GOT3 (cell line): ENCODE data around the gene EHD1.

Experiments
- DNase-seq: peaks from one replicate; lab custom pipeline; 2025; ENCODE audit warnings: mixed read lengths; lab: John Stamatoyannopoulos, UW

Gene EHD1

DNA sequence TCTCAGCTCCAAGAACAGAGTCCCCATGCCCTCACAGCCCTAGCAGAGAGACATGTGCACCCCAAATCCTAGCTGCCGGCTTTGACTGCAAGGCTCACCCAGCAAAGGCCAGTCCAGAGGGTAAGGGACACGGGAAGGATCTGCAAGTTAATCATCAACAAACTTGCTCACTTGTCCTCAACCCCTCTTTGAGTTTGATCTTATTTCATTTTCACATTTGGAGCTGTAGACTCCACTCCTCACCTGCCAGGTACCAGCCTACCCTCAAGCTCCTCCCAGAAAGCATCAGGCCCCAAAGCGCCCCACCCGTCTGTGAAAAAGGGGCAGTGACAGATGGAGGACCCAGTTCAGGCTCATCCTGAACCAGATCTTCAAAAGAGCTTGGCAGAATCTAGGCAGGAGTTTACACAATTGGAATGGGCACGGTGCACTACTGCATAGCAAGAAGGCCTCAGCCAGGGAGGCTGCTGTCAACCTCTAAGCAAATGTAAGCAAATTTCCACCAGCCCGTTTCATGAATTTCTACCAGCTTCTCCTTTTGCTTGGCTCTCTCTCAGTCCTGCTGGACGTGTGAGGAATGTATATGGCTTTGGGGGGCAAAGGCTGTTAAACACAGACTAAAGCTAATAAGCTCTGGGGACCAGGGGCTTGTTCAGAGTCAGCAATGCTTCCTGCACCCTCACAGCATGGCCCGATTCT lies 5.5 kb downstream of the EHD1 start:
- DNase-seq, result no peak

DNA sequence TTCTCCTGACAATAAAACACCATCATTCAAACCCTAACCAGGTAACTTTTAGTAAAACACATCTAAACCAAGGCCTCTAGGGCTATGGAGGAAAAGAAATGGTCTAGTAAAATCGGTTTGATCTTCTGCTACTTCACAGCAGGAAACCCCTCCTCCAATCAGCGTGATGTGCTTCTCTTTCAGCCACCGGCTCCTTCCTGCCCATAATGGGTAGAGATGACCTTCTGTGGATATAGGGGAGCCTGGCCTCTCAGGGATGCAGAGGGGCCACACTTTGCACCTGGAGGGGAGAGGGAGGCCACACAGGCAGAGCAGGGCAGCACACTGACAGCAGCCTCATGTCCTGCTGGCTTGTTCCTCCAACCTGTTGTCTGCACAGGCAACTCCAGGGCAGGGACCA lies 6.9 kb downstream of the EHD1 start:
- no peak for DNase-seq

DNA sequence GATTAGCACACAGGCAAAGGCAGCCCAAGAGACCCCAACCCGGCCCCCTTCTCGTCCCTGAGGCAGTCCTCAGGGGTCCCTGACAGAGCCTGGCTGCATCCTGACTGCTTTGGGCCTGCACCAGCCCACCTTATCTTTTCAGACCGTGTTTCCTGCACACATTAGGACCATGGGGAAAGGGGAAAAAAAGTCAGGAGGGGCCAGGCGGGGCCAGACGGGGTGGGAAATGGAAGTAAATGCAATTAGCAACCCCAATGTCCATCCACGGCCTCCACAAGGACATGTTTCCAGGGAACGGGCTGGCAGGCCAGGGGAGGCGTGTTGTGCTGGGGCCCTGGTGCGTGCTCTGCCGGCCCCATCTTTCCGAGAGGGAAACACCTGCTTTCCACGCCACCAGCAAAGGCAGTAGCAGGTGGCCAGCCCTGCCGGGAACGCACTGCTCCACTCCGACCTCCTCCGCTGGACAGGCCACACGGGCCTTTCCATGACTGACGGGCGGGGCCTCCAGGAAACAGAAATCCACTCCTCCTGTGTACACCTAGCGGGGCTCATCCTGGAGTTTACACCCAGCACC lies 7.4 kb downstream of the EHD1 start:
- no peak for DNase-seq

DNA sequence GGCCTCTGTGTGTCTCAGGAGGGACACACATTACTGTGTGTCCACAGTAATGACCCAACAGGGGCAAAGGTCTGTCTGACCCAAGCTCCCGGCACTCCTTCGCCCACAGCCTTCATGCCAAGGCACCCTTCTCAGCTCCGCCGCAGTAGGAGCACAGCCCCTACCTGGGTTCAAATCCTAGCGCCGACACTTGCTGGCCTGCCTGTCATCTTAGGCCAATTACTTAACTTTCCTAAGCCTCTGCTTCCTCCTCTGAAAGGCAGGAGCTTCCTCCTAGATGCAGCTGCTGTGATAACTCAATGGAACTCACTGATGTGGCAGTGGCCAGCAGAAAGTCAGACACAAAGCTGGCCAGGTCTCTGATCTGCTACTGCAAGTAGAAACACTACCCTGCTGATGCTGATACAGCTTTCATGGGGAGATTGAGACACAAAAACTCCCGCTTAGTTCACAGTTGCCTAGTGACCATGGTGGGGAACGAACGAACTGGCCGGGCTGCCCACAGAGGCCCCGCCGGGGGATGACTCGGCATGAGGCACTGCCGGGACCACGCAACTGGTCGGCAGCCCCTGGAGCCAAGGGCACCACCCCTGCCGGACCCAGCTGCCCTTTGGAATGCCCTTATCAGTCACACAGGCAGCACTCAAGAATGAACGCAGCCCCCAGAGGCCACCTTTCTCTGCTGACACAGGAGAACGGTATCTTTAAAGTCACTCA lies 8.1 kb downstream of the EHD1 start:
- peak; percentile 31 for DNase-seq

DNA sequence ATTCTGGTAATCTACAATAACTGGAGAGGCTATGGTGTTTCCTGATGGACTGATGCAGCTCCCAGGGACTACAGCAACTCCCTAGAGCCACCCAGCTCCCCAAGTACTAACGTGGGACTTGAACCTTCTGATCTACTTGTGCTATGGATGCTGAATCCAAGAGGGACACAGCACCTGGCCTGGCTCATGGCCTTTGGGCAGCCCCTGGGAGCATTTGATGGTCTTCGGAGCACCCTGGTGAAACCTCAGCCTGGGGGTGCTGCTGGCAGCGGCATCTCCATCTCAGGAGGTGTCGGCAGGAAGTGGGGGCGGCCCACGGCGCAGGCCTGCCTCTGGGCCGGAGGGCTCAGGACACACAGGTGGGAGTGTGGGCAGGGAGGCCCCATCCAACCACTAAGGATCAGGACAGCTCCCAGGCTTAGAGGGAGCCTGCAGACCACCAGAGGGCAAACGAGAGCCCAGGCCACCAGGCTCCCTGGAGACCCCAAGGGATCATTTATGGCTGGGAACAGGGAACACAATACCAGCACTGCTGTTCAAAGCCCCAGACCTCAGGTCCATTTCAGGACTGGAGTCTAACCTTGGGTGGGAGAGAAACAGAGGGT lies 8.7 kb downstream of the EHD1 start:
- DNase-seq, result no peak

DNA sequence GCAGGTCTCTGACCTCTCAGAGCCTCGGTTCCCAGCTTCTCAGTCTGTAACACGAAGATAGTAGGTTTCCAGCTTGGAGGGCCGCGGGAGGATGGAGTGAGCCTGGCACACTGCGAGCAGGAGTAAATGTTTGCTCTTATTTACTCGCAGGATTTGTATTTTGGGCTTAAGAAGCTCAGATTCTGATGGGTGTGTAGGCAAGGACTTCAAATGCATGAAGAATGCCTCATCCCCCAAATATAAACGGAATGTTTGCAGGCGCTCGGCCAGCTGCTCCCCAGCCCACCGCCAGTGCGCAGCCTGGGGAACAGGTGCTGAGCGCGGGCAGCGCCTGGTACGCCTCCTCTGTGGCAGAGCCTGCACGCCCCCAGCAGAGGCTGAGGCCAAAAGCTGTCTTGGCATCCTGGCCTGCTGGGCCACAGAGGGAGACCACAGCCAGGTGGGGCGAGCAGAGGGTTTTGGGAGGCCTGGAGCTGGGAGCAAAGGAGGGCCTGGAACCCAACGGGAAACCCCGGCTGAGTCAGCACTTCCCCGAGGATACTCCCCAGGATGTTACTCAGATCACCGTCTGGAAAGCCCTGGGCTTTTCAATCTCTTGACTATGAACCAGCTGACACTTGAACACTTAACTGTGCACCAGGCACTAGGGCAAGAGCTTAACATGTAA lies 9.4 kb downstream of the EHD1 start:
- no peak for DNase-seq

DNA sequence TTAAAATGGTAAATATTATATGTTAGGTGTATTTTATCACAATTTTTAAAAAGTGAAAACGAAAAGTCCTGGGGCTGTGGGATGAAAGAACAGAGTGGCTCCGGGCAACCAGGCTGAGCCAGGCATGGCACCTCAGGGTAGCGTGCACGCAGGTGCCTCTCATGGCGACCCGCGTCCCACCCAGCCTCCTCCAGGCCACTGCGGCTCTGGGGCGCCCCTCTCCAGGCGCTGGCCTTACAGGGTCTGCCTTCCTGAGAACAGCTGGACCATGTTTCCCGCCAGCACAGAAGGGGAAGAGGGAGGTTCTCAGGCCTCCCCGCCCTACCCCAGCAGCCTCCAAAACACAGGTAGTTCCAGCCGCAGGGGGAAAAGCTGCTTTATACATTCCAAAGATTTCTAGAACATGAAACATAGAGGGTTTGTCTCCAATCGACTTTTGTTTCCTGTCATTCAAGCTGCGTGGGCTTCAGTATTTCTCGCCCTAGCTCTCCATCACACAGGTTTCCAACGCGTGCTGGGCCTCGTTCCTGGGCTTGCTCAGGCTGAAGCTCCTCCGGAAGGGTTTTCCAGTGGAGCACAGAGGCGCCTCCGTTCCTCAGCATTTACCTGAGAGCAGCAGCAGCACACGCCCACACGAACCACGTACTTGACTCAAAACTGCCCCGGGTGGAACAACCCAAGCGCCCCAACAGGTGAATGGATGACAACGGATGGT lies 10.5 kb downstream of the EHD1 start:
- no peak for DNase-seq

DNA sequence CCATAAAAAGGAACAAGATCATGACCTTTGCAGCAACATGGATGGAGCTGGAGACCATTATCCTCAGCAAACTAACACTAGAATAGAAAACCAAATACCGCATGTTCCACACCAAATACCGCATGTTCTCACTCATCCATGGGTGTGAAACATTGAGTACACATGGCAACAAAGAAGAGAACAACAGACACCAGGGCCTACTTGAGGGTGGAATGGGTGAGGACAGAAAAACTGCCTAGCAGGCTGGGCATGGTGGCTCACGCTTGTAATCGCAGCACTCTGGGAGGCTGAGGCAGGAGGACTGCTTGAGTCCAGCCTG lies 12.3 kb downstream of the EHD1 start:
- DNase-seq, result no peak

DNA sequence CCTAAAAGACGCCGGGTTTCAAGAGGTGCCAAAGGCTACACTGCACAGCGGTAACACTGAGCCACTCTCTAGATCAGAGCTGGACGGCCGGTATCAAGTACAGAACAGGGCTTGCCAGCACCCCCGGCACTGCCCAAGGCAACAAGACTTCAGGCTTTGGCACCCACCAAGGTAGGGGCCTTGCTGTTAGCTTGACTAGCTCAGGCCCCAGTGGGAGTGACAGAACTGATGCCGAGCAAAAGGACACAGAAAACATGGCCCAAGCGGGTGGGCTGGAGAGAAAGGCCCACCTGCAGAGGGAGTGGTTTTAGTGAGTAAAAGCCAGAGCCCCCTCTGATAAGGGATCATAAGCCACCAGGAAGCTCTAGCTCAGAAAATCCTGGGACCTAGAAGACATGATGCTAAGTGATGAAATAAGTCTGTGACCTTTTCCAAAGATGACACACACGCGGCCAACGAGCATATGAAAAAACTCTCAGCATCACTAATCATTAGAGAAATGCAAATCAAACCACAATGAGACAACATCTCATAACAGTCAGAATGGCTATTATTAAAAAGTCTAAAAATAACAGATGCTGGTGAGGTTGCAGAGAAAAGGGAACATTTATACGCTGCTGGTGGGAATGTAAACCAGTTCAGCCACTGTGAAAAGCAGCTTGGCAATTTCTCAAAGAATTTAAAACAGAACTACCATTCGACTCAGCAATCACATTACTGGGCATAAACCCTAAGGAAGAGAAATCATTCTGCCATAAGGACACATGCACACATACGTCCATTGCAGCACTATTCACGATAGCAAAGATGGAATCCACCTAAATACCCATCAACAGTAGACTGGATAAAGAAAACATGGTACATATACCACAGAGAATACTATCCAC lies 12.9 kb downstream of the EHD1 start:
- DNase-seq, result no peak

DNA sequence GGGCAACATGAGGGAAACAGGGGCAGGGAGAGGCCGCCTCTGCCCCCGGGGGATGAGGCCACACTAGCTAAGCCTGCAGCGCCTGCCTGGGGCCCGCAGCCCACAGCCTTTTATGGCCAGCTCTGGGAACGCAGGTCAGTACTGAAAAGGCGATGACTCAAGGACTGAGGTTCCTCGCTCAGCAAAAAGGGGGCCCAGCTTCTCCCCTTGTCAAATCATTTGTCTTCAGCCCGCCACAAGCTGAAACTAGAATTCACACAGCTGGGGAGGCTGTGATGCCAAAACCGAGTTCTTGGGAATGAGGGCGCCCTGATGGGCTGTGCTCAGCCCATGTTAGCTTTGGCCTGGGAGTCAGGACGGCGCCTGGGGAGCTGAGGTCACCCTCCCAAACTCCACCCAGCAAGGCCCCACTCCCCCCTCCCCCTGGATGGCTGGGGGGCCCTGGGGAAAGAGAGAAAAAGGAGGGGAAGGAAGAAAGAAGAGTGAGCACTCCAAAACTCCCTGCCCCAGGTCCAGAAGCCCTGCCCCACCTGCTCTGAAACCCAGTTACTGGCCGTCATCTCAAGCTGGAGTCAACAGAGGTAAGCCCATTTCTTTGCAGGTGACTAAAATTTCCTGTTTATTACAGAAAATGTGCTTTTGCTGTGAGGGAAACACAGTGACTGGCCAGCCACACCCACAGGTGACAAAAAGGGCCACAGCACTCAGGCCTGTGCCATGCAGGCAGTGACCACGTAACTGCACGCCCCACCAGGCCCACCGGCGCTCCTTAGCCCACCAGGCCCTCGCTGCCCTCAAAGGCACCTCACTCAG lies 13.7 kb downstream of the EHD1 start:
- peak; percentile 37 for DNase-seq

DNA sequence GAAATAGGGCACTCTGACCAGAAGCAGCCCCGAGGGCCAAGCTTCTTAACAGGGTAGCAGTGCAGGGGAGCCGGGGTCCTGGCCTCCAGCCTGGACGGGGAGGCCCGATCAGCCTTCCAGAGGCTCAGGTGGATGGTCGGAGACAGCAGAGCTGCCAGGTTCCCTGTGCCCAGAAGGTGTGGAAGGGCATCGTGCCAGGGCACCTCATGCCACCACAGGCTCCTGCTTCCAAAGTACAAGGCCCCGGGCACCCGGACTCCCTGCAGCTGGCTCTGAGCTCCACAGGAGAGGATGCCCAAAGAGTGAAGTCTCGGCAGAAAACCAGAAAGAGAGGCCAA lies 14.3 kb downstream of the EHD1 start:
- no peak for DNase-seq

DNA sequence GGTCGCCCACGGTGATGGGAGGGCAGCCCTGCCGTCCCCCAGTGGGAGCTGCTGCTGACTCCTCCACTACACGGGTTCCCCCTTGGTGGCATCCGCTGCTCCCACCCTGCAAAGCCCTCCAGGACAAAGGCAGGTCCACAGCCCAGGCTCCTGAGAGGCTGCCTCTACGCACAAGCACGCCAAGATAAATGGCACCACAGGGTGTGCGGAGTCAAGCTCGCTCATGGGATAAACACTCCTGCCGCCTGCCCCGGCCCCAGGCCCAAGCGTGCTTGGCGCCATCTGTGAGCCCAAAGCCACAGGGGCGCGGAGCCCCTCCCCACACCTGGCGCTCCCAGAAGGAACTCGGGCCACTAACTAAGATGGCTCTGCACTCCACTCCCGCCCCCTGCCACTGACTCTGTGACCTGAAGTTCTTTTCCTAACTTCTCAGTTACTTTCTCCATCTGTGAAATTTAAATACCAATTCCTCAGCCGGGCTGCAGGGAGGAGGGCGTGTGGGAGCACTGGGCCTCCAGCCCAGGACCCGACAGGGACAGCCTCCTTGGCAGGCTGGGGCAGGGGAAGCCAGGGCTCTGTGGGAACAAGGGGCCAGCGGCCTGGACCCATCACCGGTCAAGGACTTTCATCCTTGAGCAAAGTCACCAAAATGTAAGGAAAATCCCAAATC lies 14.9 kb downstream of the EHD1 start:
- DNase-seq, result no peak

DNA sequence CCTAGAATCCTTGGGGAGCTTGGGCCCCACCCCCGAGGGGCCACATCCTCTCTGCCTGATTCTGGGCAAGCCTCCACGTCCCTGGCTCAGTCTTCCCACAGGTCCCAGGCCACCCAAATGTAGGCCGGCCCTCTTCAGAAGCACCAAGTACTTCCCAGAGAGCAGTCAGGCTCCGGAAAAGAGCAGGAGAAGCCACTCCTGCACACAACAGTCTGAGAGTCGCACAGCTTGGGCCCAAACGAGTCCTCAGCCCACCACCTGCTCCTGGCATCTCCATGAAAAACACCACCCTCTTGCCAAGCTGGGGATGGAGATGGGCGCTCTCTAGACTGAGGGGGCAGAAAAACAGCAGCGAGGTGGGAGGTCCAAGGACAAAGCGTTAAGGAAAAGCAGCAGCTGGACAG lies 15.4 kb downstream of the EHD1 start:
- DNase-seq, result no peak

DNA sequence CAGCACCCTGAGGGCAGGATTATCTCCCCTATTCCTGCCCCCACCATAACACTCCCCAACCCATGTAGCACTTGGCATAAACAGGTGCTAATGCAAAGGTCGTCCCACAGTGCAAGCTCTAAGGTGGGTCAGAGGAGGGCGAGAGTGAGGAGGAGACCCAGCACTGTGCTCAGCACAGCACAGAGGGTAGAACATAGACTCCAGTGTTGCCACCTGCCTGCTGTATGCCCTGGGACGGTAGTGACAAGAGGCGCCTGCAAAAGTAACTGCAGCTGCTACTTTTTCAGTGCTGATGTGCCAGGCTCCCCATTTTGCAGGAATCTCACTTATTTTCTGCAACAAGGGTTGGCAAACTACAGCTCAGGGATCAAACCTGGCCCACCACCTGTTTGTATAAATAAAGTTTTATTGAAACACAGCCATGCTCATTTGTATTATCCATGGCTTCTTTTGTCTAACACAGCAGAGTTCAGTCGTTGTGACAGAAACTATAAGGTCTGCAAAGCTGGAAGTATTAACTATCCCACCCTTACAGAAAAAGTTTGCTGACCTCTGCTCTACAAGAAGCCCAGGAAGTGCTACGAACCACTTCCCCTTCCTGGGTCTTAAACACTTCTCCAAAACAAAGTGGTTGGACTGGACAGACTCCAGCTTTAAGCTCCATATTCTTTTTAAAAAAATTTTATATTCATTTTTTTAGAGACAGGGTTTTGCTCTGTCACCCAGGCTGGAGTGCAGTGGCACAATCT lies 17.0 kb downstream of the EHD1 start:
- DNase-seq, result no peak

DNA sequence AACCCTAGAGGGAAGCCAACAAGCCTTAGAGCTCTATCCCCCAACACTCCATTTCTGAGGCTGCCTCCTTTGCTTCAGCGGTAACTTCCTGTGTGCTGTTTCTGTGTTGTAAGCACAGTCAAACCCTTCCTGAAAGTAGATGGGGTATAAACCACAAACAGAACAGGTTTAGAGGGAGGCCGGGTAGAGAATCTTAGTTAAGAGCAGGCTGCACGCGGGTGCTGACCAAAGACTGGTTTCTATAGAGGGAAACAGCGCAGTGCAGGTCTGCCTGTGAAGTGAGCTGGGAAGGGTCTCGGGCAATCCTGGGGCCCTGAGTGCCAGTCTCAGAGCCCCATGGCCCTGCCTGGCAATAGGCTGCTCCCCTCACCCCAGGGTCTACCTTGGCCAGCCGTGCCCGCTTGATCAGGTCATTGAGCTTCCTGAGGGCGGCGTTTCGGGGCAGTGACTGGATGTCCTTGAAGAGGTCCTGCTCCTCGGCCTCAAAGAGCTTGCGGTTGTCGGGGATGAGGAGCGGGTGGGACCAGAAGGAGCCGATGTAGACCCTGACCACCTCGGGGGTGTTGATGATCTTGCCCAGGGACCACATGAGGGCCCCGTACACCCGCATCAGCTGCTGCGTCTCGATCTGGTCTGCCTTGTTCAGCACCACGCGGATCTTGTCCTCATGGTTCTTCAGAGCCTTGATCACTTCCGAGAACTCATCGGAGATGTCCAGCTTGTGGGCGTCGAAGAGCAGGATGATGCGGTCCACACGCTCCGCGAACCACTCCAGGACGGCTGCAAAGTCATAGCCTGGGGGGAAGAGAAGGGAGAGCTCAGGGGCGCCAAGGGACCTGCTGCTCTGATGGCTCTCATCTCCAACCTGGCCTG lies 18.6 kb downstream of the EHD1 start:
- no peak for DNase-seq

DNA sequence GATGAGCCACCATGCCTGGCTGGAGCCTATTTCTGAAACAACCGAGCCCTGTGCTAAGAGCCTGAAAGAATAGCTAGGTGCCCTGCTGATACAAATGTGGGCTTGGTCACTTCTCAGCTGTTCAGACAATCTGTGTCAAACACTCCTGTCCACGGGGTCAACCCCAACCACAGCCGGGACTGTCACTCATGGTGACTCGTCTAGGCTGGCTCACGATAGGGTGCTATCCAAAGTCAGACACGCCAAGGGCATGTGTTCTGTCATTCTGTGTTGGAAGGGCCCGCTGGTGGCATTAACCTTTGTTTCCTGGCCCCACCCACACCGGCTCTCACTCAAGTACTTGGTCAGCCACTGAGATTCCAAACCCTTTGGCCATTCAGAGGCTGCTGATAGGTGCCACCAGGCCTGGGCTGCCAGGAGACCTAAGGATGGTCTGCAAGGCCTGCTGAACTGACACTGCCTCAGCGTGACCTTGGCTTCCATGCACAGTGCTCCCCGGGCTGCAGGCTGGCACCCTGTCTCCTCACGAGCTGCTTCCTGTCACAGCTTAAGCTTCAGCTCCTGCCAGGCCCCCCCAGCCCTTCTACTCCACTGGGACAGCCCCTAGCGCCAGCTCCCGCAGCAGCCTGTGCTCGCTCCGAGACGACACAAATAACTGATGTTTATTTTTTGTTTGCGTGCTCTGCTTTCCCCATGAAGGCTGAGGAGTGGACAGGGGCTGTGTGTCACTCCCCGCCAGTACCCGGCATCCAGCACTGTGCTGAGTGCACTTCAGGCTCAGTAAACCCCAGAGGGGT lies 19.8 kb downstream of the EHD1 start:
- DNase-seq, result no peak

DNA sequence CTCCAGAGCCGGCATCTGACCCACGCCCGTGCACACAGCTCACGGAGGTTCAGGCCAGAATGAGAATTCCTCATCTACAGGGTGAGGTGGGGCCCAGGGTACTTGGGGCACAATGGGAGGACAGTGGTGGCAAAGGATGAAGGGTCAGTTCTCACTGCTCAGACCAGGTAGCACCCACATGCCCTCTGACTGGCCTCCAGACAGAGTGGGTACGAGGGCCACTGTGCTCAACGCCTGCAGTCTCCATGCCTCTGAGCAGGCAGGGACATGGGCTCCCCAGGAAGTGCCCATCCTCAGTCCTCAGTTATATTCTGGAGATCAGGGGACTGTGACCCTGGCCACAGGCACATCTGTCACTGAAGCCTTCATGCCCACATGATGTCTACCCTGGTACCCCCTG lies 20.9 kb downstream of the EHD1 start:
- DNase-seq, result no peak
